Limb (tissue), 2 donors: ENCODE results near the gene CHTOP.

ENCODE experiments used
- DNase-seq, 2 donors: peaks; one replicate each; pipeline ENCODE4 v3.0.0-alpha.2; 2016; ENCODE audit errors: extremely low spot score in 2 of 2

CHTOP gene

DNA sequence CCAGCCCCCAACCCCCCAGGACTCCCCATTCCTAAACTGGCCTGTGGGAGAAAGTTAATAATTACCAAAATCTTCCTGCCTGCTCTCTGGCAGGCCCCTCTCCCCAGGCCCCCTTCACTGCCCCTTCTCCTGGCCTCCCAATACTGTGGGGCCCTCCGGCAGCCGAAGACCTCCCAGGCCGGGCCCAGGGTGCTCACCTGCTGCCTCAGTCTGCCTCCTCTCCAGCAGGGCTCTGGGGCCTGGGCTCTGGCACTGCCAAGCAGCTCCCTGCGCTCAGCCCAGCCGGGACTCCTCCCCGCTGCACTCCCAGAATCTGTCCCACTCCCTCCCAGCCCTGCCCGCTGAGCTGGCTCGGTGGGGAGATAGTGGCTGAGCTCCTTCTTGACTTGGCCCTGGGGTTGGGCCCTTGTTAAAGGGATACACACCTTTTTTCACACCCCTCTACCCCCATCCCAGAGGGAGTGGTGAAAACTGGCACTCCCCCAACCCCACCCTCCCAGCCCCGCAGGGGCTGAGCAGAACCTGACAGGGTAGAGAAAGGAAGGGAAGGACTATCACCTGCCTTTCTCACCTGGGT is 21.0 kb upstream of the CHTOP start, which contains the start of gene S100A16:
TSS of gene S100A16 (minus strand) at position 383 of the 577 bp plus-strand sequence. CDS start 4,986 bp downstream, outside the sequence.
- peak in 1 of 2 donors; percentile 22 for DNase-seq

- no peak for DNase-seq
Measured at GRCh38 chr1:153613406-153613805, 20.5 kb upstream of the CHTOP start.

DNA sequence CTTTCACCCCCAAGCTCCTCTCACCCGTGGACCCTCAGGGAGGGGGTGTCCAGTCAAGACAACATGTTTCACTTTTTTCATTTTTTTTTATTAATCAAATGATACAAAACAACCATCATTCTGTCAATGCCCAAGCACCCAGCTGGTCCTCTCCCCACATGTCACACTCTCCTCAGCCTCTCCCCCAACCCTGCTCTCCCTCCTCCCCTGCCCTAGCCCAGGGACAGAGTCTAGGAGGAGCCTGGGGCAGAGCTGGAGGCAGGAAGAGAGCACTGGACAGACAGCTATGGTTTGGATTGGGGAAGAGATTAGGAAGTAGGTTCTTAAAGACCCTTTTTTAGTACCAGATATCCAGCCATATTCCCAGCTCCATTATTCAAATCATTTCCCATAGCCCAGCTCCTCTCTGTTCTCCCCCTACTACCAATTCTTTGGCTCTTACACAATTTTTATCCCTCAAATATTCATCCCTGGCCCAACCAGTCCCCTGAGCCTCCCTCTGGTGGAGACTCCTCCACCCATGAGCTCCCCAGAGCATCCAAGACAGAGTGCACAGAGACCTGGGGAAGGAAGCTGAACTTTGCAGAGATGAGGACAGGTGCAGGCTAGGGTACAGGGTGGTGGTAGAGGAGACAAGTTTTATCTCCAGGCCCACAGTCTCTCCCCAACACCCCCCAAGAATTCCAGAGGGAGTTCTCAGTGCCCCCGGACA is 19.5 kb upstream of the CHTOP start:
- no peak for DNase-seq

DNA sequence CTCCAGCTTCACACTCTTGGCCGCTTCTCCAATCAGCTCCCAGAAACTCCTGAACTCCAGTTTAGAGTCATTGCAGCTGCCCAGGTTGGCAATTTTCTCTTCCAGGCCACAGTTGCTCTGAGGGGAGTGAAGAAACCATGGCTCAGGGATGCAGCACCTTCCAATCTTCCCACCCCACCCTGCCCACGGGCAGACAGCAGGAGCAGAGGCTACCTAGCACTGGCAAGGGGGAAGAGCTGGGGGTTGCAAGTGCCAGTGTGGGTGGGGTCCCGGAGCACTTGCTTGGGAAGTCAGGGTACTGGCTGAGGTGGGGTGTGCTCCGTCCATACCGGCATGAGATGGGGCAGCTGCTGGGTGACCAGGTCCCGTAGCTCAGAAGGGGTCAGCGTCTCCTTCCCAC is 19.0 kb upstream of the CHTOP start:
- DNase-seq, result no peak

DNA sequence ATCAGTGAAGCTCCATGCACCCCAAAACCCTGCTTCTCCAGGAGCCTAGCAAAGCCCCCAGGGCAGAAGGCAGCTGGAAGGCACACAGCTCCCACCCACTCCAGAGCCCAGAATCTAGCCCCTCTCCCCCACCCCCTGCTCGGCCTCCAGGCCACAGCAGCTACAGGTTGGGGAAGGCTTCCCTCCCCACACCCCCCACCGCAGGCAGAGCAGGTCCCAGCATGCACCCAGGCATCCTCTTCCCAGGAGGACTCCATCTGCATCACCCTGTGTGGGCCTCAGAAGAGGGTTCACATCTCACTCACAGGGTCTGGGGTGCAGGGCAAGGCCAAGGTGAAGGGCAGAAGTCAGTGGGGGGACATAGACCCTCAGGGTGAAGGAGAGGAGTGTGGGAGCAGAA is 18.5 kb upstream of the CHTOP start:
- DNase-seq, result no peak

- DNase-seq, result no peak
Measured at GRCh38 chr1:153616144-153616916, 17.5 kb upstream of the CHTOP start, which contains the start of gene S100A14. Gene S100A14 (minus strand): TSS chr1:153616325. CDS start chr1:153615858, 467 bp downstream.

DNA sequence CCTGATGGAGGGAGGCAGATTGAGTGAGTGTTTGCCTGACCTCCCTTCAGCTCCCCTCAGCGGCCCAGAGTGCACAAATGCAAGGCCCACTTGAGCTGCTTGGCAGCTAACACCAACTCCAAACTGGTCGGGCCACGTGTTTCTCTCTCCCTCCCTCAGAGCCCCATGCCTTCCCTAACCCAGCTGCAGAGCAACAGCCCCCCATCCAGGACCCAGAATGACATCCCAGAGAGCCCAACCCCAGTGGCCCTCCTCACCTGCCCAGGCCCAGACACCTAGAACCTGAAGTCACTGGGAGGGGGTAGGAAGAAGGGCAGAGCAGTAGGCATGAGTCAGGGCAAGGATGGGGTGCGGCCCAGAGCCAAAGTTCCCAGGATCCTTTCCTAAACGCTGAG is 17.0 kb upstream of the CHTOP start:
- no peak for DNase-seq

GRCh38 chr1:153617663-153618062 is 16.2 kb upstream of the CHTOP start:
- peak in 1 of 2 donors; percentile 79 for DNase-seq

DNA sequence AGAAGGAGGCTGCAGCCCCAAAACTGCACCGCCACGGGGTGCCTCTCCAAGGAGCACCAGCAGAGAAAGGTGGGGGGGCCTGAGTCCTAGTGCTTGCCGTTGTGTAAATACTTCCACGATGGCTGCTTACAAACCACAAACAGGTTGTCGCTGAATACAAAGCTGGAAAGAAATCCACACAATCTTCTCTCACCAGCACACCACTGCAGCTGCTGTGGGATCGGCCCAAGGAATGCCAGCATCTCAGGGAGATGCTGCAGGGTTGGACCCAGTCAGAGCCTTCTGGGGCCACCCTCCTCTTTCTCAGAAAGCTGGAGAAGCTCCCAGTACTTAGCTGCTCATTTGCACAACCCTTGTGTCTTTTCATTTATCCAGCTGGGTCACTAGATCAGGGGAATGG is 14.7 kb upstream of the CHTOP start:
- DNase-seq, result no peak

DNA sequence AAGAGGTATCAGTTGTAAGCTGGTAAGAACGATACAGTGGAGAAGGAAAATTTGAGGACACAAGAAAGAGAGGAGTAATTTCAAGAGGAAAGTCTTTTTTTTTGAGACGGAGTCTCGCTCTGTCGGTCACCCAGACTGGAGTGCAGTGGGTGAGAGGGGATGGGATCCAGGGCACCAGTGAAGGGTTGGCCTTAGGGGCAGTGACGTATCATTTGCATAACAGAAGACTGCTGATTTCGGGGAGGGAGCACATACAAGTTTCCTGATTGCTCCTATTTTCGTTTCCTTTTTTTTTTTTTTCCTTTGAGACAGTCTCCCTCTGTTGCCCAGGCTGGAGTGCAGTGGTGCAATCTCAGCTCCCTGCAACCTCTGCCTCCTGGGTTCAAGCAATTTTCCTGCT is 10.8 kb upstream of the CHTOP start:
- DNase-seq, result no peak

DNA sequence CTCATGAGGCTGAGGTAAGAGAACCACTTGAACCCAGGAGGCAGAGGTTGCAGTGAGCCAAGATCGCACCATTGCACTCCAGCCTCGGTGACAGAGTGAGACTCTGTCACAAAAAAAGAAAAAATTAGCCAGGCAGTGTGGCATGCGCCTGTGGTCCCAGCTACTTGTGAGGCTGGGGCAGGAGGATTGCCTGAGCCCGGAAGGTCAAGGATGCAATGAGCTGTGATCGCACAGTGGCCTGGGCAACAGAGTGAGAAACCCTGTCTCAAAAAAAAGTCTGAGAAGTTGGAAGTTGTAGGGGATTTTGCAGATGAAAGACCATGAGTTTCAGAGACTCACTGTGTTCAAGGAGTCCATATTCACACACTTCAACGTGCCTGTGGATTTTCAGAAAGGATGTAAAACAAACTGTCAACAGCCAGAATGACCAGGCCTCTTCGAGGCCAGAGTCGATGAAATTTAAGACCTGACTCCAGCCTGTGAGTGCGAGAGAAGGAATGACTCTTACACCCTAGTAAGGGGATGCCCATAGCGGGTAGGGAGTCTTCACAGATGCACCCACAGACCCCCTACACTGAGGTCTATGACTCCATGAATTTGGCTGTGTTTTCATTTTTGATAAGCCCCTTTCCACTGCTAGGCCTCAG is 8.8 kb upstream of the CHTOP start:
- no peak for DNase-seq

DNA sequence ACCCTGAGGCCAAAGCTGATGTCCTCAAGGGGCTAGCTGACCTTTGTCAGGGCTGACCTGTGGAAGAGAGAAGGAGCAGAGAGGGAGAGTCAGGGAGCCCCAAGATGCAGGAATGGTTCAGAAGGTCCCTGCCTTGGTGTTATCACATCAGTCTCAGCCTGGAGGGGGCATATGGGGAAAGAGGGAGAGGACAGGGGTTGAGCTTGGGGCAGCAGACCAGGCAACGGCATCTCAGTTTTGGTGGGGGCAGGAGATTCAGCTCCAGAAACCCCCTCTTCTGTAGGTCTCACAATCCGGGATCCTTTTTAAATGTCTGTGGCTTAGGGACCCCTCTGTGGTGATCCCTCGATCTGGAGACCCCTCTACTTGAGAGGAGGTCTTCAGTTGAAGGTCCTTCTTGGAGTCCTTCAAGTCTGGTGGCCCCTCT is 7.4 kb upstream of the CHTOP start:
- no peak for DNase-seq

DNA sequence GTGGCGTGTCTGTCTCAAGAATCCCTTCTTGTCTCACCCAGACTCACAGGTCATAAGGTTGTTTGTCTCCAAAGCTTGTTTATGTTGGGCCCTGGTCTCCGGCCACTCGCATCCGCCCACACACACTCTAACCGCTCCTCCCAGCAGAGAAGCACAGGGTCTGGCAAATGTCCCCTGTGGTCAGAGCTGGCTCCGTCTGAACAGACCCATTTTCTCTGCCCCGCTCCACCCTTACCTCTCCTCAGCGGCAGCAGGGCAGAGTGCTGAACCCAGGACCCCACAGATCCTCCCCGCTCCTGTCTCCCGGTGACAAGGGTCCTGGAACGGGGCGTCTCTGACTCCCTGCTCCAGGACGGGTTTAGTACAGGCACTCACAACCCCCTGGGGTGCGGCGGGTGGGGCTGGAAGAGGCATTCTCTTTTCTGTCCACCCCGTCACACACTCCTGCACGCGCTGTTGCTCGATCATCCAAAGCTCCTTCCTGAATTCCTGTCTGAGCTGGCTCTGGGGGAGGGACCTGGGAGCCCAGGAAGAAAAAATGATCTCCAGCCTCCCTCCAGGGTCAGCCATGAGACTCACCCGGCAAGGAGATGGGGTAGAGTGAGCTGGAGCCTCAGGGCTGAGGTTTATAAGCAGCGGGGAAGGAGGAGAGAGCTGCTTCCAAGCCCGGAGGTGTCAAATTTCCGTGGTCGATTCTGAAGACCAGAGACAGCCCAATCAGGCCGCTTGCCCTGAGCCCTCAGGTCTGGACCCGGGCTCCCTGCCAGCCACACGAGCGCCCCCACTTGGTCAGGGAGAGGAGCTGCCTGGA is 6.8 kb upstream of the CHTOP start, which contains the start of gene S100A13:
TSS of gene S100A13 (minus strand) at position 602 of the 811 bp plus-strand sequence. CDS start 1,033 bp downstream, outside the sequence.
- peak; percentile 83 to 86 for DNase-seq

GRCh38 chr1:153627715-153628626 is 5.9 kb upstream of the CHTOP start, which contains the start of gene S100A1:
Gene S100A1 (plus strand): TSS chr1:153628434. CDS start chr1:153630522, 2,088 bp downstream.
- peak in 1 of 2 donors; percentile 63 for DNase-seq

DNA sequence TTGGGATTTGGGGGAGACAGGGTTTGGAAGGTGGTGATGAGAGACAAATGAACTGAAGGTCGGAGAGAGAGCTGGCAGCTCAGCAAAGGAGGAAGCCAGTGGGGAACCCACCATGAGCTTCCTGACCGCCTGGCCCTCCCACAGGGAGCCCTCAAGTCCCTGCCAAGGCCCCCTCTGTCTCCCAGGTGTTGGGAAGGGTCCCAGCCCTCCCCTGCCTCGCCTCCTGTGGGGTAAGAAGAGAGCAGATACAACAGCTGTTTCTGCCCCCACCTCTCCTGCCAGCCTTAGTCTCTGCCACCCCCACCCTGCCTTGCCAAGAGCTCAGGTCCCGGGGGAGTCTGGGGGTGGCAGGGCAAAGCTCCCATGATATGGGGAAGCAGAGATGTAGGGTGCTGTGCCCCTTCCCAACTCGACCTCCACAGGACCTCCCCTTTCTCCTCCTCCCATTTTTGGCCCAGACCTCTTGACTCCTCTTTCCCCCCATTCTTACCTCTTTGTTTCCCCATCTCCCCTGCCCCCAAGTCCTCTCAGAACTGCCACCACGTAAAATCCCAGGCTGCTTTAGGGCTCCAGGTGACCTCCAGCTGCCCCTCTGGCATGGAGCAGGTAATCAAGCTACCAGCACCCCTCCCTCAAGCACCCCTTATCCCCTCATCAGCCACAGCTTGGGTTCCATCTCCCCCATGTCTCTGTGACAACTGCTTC is 5.1 kb upstream of the CHTOP start:
- no peak for DNase-seq

- DNase-seq, result no peak
Measured at GRCh38 chr1:153629343-153629665, 4.6 kb upstream of the CHTOP start.

DNA sequence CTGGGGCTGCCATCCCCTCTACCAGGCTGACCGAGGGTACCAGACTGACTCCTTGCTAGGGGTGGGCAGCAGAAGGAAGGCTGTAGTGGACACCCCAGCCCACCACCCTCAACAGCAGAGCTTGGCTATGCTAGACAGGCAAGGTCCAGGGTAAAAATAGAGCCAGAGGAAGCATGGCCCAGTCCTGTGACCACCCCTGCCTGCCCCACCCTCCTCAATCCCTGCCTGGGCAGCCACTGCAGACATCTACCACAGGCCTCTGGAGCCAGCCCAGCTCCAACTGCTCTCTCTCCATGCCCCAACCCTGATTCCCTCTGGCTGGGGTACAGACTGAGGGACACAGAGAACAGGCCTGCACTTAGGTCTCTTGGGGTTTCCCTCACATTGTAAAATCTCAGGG is 3.9 kb upstream of the CHTOP start:
- DNase-seq, result no peak

DNA sequence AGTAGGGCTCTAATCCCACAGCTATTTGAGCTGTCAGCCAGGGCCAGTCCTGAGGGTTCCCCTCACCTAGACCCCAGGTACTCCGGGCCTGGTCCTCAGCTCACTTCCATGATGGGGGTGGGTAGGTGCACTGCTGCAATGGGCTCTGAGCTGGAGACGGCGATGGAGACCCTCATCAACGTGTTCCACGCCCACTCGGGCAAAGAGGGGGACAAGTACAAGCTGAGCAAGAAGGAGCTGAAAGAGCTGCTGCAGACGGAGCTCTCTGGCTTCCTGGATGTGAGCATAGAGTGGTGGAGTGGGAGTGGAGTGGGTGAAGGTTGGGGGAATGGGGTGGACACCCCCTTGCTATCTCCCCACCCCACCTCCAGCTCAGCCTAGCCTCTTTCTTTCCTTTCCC is 3.5 kb upstream of the CHTOP start:
- DNase-seq, result no peak
